ENCODE measurements around the gene NRL.
A peak's percentile ranks its signal among the peaks of the same experiment; 100 is the strongest.
"Not testable (repeated sequence)": the region's sequence is repeated elsewhere in the genome, so short reads cannot be mapped to it uniquely, and the experiment has no call there.

Gene NRL

GRCh38 chr14:24123424-24124417, 9.0 kb upstream of the NRL start:
- no peak for DNase-seq

GRCh38 chr14:24122898-24123297, 8.1 kb upstream of the NRL start:
- DNase-seq = no peak

GRCh38 chr14:24122416-24122815, 7.7 kb upstream of the NRL start:
- DNase-seq = no peak

- DNase-seq = no peak
These were observed 6.5 kb upstream of the NRL start for GRCh38 chr14:24121210-24121609.

- DNase-seq = no peak
These were observed 4.9 kb upstream of the NRL start for GRCh38 chr14:24119691-24120090.

GRCh38 chr14:24117179-24117578, 2.4 kb upstream of the NRL start:
- no peak for DNase-seq

- DNase-seq = no peak
These were observed 1.5 kb upstream of the NRL start for GRCh38 chr14:24116128-24116814.

GRCh38 chr14:24115422-24116127, 826 bp upstream of the NRL start:
- DNase-seq = no peak

GRCh38 chr14:24113801-24114531, 783 bp downstream of the NRL start:
- DNase-seq = peak; percentile 74

GRCh38 chr14:24113379-24113800, 1.4 kb downstream of the NRL start:
- no peak for DNase-seq

GRCh38 chr14:24110523-24110922, 4.2 kb downstream of the NRL start:
- no peak for DNase-seq

- no peak for DNase-seq
These were observed 4.7 kb downstream of the NRL start for GRCh38 chr14:24110060-24110459.

GRCh38 chr14:24108336-24108874, 6.3 kb downstream of the NRL start:
- DNase-seq = no peak

GRCh38 chr14:24106672-24107271, 8.0 kb downstream of the NRL start:
- DNase-seq = no peak

- DNase-seq = not testable (repeated sequence)
These were observed 9.0 kb downstream of the NRL start for GRCh38 chr14:24105609-24106239.

GRCh38 chr14:24103451-24103850, 11.3 kb downstream of the NRL start:
- DNase-seq = no peak

- no peak for DNase-seq
These were observed 12.2 kb downstream of the NRL start for GRCh38 chr14:24102357-24103048.

- no peak for DNase-seq
These were observed 13.7 kb downstream of the NRL start for GRCh38 chr14:24100982-24101494.

GRCh38 chr14:24100197-24100981, 14.4 kb downstream of the NRL start:
- no peak for DNase-seq

Data from NCI-H1048 (cell line).